KG1 (cell line): Measurements from ENCODE around the gene NR6A1.

Experiments
- DNase-seq: peaks from one replicate; lab custom pipeline; 2025; lab: John Stamatoyannopoulos, UW

The NR6A1 gene

DNA sequence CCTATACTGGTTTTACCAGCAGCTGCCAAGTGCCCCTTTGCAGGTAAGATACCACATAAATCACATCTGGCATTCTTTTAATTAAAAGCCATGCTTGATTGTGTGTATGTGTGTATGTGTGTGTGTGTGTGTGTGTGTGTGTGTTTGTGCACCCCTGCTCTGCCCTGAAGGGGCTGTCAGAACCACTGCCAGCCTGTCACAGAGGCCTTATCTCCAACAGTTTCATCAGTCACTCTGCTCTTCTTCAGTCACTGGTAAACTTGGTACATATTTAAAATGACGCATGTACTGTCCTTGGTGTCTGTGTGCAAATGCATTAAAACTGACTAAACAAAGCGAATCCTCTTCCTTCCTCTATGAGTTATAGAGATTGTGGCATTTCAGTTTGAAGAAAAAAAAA lies 244.9 kb downstream of the NR6A1 start:
- no peak for DNase-seq

DNA sequence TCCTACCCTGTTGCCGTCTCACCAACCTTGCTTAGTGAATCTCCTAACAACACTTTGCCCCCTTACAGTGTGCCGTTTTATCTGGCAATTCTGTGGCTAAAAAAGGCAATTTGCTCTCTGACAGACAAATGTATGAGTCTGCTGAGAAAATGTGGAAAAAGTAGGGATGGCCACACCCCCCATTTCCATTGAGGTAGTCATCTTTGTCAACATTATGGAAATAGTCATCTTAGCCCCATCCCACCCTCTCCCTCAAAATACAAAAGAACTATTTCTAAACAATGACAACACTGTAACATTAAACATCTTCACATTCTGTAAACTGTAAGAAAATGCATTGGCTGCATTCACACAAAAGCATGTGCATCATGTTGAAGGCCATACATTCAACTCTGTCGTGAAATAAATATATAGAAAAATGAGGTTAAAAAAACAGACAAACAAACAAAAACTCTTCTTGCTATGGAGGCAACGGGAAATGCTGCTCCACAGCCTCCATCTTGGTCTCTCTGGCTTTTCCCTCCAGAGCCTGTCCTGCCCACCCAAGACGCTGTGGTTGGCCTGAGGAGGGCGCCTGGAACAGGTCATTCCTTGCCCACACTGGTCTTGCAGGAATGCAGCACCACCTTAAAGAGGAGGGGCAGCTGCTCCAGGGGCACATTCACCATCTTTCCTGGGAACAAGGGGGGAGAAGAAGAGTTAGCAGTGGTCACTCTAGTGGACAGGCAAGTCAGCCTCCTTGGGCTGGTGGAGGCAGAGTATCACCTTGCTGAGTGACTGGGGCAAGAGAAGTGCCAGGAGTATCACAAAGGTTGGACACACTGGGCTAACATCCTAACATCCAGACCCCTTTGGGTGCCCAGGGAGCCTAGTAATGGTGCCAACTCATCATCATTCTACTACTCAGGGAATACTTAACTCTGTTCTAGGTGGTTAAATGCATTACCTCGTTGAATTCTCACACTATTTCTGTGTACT lies 248.7 kb downstream of the NR6A1 start:
- DNase-seq, result no peak

DNA sequence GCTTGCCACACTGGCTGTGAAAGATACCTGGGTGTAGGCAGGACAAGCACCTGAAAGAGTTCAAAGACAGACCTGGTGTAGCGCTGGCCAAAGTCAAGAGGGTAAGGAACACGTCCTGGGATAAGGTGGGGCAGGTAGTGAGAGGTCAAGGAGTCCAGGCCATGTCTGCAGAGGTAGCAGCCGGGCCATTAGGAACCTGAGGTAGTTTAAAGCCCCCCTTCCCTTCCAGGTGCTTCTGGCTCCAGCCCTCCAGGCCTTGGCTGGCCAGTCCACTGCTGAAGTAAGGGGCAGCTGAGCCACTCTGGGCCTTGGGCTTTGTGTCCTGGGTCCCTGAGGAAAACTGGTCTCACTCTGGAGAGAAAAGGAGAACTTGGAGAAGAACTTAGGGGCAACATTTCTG lies 250.0 kb downstream of the NR6A1 start:
- DNase-seq, result no peak

DNA sequence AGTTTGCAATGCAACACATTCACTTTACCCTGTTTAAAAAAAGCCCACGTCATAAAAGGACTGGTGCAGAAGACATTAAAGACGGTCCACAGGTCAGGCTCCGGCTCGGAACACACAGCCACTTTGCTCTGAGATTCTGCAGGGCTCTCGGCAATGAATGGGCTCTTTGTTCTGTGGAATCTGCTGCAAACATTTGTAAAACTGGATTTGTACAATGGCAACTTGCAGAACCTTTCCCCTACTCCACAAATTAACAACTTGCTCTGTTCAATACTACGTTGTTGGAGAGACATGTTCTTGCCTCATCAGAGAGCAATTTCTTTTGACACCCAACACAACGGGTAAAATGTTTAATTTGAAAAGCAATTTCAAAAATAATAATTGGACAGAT lies 250.9 kb downstream of the NR6A1 start:
- DNase-seq, result no peak

DNA sequence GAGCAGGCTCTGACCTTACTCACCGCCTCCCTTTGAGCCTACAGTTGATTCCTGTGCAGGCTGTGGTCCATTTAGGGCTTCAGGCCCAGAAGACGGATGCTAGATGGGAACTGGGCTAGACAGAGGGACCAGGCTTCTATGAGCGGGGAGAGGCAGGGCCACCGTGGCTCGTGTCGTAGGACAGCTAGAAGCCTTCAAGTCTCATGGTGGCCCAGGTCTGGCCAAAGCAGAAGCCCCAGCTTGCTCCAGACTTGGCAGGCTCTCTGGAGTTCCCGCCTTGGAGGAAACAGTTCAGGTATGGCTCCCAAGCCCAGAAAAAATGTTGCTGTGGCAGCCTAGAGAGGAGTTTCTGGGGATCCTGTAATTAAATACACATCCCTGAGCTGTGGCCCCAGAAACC lies 253.0 kb downstream of the NR6A1 start:
- DNase-seq, result no peak

DNA sequence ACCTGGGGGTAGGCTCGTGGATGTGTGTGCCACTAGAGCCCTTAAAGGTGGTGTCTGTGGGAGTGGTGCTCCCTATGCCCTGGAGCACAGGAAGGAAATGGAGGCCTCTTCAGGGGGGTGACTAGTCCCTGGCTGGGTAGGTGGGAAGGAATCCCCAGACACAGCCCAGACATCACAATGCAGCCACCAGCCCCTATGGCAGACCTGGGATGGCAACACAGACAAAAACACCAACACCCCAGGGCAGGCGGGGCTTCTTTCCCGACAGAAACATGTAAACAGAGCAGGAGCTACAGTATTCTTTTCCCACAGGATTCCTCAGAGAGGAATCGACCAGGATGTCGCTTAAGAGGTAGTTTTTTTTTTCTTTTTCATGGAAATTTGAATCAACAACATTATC lies 253.5 kb downstream of the NR6A1 start:
- no peak for DNase-seq

DNA sequence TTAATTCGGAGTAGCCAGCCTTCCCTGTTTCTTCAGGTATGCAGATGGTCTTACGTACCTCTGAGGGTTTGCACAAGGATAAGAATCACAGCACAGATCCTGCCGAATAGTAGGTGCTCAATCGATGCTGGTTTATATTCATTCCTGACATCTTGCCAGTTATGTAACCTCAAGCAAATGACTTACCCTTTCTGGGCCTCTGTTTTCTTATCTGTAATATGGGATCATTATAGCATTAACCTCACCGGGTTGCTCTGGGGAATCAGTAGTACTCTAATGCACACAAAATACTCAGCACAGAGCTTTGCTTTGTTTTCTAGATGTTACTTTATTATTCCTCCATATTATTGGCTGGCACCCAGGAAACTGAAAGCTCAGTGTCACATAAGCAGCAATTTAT lies 256.2 kb downstream of the NR6A1 start:
- no peak for DNase-seq

DNA sequence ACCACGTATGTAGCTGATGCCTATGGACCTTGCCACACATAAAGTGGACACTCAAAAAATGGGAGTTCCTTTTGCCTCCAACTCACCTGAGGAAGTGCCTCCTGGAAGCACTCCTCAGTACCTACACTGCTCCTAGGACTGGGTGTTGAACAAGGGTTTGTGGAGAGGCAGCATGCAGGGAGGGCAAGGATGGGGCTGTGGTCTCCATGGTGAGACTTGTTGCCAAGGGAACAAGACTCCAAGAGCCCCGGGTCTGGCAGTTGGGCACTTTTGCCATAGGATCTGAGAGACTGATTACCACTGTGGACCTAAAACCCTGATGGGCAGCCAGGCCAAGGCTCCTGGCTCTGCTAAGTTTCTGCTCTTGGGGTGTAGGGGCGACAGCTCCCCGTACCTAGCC lies 257.0 kb downstream of the NR6A1 start:
- no peak for DNase-seq

DNA sequence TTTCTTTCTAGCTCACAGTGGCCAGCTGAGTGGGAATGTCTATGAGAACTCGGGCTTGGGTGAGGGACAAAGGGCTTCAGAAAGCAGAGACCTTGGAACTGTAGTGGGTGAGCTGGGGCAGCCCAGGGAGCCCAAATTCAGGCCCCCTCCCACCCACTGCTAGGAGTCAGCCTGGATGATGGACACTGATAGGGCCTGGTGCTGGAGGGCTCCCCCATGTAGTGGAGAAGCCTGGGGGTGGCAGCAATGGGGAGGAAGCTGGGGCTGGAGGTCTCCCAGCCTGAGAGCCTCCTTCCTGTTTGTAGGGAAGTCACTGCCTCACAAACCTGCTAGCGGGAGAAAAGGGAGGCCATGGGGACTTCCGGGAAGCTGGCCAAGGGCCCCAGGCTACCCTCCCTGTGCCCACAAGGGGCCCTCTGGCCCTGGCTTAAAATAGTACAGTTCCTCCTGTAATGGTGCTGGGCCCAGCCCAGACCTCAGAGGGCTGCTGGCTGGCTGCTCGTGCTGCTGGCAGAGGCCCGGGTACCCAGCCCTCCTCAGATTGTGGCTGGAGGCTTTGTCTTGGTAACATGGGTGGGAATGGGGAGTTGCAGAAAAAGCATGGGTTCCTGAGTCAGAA lies 257.6 kb downstream of the NR6A1 start:
- DNase-seq, result peak; percentile 22

DNA sequence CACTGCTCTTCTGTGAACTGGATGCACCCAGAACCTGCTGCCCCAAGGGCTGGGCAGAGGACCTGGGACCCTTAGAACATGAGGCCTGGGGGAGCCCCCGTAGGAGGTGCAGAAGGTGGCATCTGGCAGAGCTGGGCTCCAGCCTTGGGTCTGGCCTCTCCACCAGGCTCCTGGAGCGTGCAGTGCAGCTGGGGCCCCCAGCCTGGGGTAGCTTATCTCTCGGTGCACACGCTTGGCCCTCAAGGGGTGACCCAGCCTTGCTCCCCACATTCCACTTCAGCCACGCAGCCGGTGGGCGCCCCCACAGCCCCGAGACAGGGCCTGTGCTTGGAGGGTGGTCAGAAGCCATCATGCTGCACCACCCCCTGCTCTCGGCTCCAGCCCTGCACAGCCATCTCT lies 258.3 kb downstream of the NR6A1 start:
- DNase-seq, result no peak

DNA sequence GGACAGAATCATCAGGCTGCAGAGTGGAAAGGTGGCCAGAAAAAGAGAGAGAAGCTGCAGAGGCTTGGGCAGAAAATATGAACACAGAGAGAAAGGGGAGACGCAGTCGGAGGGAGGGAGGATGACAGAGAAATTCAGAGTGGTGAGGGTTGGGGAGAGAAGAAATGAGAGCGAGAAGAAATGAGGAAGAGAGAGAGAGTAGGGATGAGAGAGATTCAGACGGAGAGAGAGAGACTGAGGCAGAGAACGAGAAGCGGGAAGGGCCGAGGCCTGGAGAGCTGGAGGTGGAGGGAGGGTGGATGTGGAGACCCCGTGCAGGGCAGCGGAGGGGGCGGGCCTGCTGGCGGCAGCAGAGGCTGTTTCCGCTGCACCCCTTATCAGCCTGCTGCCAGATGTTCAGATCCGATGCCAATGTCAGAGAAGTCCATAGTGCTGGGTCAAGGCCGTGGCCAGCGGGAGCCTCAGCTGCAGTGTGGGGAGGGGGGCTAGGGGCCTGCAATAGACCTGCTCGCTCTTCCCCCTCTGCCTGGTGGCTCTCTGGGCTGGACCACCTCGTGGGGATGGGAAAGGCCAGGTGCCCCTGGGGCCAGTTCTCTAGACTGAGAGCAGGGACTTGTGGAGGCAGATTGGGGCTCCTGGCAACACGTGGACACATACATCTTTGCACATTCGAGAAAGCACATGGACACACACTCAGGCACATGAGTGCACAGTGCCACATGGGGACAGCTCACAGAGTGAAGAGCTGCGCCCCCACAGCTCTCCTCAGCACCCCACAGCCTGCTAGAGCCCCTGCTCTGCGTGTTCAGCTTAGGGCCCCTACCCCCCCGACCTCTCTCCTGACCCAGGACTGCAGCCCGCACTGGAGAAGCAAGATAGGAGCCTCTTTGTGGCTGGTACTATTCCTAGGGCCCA lies 259.0 kb downstream of the NR6A1 start:
- no peak for DNase-seq

DNA sequence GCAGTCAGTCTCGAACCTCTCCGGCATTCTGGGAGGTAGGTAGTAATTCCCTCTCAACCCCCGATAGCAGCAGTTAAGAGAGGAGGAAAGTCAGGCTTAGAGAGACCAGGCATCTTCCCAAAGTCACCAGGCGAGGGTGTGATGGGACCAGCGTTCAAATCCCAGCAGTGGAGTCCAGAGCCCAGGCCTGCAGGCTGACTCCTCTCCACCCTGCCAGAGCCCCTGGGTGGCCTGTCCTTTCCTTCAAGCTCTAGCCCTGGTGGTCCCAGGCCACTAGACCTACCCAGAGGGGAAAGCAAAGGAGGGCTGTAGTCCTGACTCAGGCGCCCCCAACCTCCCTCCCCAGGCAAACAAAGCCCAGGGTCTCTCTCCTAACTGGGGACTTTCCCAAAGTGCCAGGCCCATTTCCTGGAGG lies 259.7 kb downstream of the NR6A1 start:
- no peak for DNase-seq

DNA sequence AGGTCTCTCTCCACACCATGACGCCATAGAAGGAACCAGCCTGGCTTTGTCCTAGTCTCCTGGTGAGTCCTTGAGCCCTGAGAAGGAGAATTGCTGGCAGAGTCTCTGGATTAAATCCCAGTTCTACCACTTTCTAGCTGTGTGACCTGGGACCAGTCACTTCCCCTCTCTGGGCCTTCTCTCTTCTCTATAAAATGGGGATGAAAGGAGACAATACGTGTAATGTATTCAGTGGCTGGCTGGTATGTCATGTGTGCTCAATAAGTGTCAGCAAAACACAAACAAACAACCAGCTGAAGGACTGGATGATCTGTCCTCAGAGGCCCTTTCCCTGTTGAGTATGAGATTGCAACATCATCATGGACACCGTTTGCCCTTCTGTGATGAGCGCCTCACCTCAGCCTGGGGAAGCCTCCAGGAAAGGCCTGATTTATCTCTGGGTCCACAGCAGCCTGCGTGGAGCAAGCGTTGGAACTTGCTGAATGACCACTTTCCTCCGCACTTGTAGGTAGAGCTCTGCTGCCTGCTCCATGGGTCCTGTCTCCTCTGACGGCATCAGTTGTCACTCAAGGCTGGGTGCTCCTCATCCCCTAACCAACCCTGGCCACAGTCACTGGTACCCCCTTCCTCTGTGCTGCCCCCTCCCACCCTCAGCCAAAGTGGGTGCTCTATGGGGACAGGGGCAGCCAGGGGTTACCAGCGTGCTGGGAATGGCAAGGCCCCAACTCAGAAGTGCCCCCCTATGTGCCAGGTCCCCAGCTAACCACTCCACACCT lies 260.3 kb downstream of the NR6A1 start:
- DNase-seq, result no peak

DNA sequence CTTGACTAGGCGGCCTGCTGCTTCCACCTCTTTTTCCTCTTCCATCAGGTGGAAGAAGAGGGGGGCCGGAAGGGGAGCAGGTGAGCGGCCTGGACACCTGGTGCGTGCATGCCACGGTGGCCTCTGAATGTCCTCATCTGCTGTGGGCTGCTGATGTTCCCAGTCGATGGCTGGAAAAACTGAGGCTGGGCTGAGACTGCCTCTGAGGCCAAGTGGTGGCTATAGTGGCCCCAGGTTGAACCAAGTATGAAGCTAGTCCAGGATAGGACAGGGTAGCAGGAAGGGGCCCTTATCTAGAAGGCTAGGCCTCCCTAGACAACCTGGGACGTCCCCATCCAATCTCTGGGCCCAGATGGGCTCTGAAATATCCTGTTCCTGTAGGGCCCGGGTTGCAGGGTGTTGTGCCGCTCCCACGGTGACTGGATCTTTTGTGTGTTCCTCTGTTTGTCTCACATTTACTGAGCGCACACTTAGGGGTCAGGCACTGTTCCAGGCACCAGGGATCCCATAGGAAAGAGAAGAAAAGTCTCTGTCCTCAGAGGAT lies 263.2 kb downstream of the NR6A1 start:
- DNase-seq, result no peak

DNA sequence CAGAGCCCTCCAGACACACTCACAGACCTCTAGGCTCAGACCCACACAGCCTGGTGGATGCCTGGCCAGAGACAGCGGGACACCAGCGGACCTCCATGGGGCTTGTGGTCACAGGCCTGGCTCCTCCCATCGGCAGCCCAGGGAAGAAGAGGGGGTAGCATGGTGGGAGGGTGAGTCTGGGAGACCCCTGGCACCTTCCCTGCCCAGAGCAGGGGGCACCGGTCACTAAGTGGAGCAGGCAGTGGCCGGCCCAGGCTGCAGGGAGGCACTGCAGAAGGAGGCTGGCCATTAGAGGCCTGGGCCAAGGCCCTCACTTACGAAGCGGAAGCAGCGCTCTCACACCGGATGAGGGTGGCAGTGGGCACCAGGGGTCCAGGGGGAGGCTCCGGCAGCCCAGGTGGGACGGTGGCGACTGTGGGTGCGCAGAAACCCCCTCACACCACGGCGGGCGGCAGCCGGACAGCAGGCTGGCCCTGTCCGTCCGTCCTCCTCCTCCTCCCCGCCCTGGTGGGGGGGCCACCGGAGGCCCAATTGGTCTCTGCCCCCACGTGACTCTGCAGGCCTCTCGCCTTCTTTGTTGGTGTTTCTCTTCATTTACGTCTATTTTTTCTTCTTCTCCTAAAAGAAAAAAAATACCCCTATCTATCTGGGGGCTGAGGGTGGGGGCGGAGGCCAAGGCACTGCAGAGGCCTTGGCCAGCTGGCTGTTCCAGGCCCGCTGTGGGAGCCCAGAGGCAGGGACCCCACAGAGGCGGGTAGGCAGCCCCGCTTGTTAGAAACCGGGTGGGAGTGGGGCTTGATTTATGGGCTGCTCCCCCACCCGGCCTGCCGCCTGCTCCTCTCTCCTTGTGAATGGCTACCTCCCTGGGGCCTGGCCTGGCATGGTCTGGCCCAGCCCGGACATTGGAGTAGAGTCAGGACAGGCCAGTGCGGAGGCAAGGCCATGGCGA lies 263.9 kb downstream of the NR6A1 start, which contains the start of gene NR5A1:
Gene NR5A1, minus strand, starts transcription at position 469 of the 949 bp plus-strand sequence. CDS start 4,004 bp downstream, outside the sequence.
- no peak for DNase-seq

DNA sequence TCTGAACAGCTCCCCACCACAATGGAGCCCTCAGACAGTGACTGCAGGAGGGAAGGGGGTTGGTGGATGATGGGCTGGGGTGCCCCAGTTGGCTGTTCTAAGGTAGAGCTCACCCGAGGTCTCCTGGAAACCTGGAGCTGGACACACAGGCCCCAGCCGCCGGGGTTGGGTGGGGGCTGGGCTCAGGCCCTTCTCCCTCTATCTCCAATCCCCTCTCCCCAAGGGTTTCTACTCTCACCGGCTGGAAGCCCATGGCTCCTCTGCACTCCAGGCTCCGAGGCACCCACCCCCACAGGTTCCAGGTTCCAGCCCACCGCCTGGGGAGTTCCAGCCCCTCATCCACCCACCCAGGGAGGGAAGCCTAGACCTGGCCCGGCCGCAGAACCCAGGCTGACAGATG lies 264.7 kb downstream of the NR6A1 start:
- DNase-seq, result no peak

DNA sequence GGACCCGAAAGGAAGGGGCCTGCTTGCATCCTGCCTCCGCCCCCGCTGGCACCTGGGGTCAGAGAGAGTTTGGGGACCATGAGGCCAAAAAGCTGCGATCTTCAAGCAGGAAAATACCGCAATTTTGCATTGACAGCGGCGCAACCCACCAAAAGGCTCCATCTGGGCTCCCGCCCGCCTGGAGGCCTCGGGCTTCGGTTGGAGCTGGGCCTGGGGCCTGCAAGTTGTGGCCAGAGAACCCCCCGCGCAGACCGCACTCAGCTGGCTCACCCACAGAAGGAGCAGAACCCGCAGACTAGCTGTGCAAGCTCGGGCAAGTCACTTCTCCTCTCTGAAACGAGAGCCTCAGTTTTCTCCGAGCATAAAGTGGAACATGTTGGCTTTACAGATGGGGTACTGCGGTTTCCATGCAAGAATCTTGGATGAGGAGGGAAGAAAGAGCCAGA lies 265.2 kb downstream of the NR6A1 start:
- DNase-seq, result no peak

DNA sequence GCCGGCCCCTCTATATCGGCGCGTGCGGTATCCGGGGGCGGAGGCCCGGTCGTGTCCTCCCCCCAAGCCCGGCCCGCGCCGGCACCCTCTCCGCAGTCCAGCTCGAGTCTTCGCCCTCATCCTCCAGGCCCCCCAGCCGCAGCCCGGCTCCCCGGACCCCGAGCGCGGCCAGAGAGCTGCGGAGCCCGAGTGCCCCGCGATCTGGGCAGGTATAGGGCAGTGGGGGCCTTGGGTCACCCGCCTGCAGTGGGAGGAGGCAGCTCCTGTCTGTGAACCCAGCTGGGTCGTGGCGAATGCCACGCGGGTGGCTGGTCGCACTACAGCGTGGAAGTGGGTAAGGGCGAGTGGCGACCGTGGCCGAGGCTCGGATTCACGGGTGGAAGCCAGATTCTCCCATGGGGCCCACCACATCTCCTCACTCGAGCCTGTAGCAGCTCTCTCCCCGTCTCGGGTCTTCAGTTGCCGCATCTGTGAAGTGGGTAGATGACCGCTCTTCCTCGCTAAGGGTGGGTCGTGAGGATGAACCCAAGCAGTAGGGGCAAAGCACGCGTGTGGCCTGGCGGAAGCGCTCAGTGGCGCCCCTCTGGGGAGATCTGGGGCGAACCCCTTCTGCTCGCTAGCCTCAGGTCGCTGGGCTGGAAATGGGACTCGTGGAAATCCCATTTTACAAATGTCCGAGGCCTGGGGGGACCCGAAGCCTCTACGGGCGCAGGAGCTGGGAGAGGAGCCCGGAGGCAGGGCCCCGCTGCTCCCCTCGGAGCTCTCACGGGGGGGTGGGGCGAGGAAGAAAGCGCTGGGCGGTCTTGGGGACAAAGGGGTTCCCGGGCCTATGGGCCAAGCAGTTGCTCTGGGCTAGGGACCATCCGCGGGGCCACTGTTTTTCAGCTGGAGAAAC lies 265.9 kb downstream of the NR6A1 start:
- no peak for DNase-seq

DNA sequence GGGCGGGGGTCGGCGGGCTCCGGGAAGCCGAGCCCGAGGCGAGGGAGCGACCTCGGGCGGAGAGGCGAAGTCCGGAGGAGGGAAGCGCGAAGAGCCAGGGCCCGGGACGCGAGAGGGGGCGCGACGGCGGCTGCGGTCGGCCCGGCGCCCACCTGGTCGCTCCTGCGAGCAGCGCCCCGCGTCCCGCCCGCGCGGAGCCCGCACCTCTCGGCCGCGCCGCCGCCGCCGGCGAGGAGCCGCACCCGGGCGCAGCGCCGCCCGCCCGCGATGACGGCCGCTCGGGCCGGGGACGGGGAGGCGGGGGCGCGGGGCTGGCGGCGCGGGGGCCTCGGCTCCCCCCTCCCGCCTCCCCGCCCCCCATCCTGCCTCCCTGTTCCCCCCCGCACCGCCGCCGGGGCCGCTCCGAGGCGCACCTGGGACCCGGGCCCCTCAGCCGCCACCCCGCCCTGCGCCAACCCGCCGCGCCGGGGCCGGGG lies 266.5 kb downstream of the NR6A1 start:
- no peak for DNase-seq
